ENCODE data around the gene UPB1. TPM values are rescaled to one million over a fixed set of nuclear protein-coding genes. Genes with fewer than 3 reads are reported as not detected.

UPB1 gene
- total and polyA plus RNA-seq, 2 experiments from 2014 or later, result 0.13 TPM; not detected in 1

GRCh38 chr22:24495365-24495675, 188 bp downstream of the UPB1 start (continued):
- no peak for TF ChIP-seq ZNF462 (CRISPR knock-in tag; IDR thresholded peaks at IDR 0.05)
- no peak for TF ChIP-seq POLR2AphosphoS5 (IDR thresholded peaks at IDR 0.05; ENCODE audit: low read depth)
- TF ChIP-seq CTCF (conservative IDR thresholded peaks at IDR 0.05; ENCODE audit: low read depth in 2 of 2), result no peak
- no peak for TF ChIP-seq NANOG (IDR thresholded peaks at IDR 0.05; ENCODE audit: borderline replicate concordance)

GRCh38 chr22:24496234-24496633, 1.1 kb downstream of the UPB1 start:
- H2AFZ ChIP-seq, result no peak overlapping the region
- no peaks in the 10 kb centered on the region; the same call in 1 of the 2 replicates for H3F3A ChIP-seq (replicated peaks; ENCODE audit: low read depth)
- Mint-ChIP-seq H3K9me3 (peaks cover 12% of the 10 kb centered on the region; the same call in 2 of the 3 replicates), H3K27ac (no peak overlapping the region), H3K4me3 (no peak overlapping the region), H3K36me3 (ENCODE audit: low read depth) (peaks cover 6% of the 10 kb centered on the region; the same call in 2 of the 3 replicates), H3K27me3 (ENCODE audit: insufficient read depth, low read depth, poor library complexity) (peaks cover 37% of the 10 kb centered on the region), H3K4me1 (peaks cover 4% of the 10 kb centered on the region; the same call in 1 of the 3 replicates)
- H3K36me3 ChIP-seq (ENCODE audit: insufficient read depth), result no peaks in the 10 kb centered on the region; the same call in 1 of the 2 replicates
- H3K4me1 ChIP-seq (ENCODE audit: insufficient read depth), result peaks cover 6% of the 10 kb centered on the region
- H4K20me1 ChIP-seq (replicated peaks; ENCODE audit: insufficient read depth), result no peaks in the 10 kb centered on the region; the same call in 1 of the 2 replicates
- no peak overlapping the region for H3K27ac ChIP-seq (ENCODE audit: low read depth)
- DNase-seq (ENCODE audit: low spot score) (no peak), ATAC-seq (no peak)
- H3K4me3 ChIP-seq, result no peak overlapping the region
- no peaks in the 10 kb centered on the region for H3K79me2 ChIP-seq (replicated peaks; ENCODE audit: insufficient read depth)
- H3K9me2 ChIP-seq (ENCODE audit: insufficient read depth), result no peaks in the 10 kb centered on the region
- peaks cover 53% of the 10 kb centered on the region for H3K27me3 ChIP-seq (ENCODE audit: insufficient read depth)
- H3K4me2 ChIP-seq, result no peak overlapping the region
- no peak for TF ChIP-seq CREB1 (CRISPR knock-in tag; IDR thresholded peaks at IDR 0.05; ENCODE audit: low read depth)
- no peak for TF ChIP-seq POLR2AphosphoS5 (IDR thresholded peaks at IDR 0.05; ENCODE audit: low read depth)
- no peak for TF ChIP-seq ZNF331 (CRISPR knock-in tag; IDR thresholded peaks at IDR 0.05; ENCODE audit: low read depth)
- no peak for TF ChIP-seq EZH2 (IDR thresholded peaks at IDR 0.05; ENCODE audit: low read depth, unreplicated experiment)
- TF ChIP-seq ETS1 (IDR thresholded peaks at IDR 0.05), result no peak
- TF ChIP-seq EZH2phosphoT487 (IDR thresholded peaks at IDR 0.05; ENCODE audit: unreplicated experiment), result no peak
- no peak for TF ChIP-seq JUNB (IDR thresholded peaks at IDR 0.05; ENCODE audit: unreplicated experiment)
- no peak for TF ChIP-seq REST (IDR thresholded peaks at IDR 0.05; ENCODE audit: unreplicated experiment)
